Measurements from ENCODE around the gene MVB12B.
"Not testable (repeated sequence)": the region's sequence is repeated elsewhere in the genome, so short reads cannot be mapped to it uniquely, and the experiment has no call there.

The MVB12B gene

DNA sequence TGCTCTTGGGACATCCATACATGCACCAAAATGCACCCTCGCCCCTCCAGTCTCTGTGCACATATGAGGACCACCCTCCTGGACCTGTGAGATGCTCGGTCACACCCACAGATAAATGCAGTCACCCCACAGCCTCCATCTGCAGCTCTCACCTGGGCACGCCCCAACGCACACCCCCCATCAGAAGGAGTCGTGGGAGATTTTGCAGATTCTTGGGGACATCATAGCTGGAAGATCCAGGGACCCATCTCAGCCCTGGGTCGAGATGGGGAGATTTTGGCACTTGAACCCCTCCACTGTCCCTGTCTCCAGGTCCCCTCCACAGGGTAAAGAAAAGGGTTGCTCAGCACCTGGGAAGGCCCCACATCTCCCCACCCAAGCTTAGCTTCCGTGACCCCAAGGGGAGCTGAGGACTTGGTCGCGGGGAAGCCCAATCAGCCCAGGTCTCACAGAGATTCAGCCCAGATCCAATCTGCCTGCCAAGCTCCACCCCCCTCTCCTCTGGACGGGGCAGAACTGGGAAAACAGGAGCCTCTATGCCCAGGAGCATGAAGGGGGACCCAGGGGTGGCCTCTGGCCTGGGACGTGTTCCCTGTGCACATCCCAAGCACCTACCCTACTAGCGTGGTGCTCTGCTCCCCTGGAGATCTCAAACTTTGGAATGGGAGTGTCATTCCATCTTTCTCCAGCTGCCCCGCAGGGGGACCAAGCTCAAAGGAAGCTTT is 197.9 kb downstream of the MVB12B start:
- no peak for DNase-seq

DNA sequence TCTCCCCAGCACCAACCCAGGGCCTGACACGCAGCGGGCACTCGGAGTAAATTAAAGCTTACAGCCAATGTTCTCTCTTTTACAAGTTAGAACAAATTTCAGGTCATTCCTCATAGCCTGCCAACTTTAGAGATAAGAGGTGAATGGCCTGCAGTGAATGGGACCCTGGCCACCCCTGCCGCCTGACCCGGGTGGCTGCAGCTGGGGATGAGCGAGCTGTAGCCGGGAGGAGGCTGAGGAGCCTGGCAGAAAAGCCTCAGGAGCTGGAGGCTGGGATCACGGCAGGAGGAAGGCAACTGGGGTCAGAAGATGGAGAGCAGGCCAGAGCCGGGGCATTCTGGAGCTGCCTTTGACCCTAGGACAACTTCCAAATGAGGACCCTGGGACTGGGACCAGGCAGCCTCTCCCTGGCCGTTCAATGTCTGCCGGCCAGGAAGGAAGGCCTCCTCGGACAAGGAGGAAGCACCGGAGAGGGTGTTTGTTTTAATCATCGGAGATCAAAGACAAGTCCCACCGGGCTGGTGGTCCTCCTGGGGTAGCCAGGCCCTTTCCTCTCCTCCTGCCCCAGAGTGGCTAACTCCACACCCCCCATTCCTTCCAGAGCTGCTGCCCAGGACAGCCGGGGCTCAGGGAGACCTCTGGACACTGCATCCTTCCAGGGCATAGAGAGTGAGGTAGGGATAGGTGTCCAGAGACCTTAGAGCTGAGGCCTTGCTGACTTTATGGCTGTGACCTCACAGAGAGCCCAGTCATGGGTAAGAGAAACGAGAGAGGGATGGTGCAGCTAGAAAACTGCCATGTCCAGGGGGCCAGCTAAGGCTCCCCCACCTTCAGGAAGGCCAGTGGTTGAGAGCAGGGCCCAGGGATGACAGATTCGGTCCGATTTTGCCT is 199.8 kb downstream of the MVB12B start:
- no peak for DNase-seq

DNA sequence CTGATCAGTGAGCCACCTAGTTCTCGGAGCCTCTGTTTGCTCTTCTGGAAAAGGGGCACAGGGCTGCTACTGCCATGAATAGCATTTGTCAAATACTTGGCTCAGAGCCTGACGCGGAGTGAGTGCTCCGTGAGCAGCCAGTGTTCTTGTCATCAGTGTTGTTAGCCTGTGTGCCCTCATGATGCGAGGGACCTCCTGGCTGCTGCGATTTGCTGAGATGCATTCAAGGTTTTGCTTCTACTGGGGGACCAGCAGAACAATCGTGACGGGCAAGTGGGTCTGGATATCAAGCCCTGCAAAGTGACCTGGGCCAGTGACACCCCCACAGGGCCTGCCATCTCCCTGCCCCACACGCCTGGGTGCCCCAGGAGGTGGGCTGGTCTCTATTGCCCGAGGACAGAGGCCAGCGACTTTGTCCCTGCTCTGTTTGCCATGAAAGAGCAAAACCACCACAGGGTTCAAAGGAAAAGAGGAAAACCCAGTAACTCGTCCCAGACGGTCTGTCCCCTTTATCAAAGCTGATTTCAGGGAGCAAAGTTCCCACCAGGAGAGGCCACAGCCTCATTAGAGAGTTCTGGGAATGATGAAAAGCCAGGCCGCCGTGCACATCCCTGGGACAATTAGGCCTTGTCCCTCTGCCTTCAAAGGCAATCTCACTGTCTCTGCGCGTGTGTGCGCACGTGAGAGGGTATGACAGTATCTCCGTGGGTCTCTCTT is 200.6 kb downstream of the MVB12B start:
- no peak for DNase-seq

DNA sequence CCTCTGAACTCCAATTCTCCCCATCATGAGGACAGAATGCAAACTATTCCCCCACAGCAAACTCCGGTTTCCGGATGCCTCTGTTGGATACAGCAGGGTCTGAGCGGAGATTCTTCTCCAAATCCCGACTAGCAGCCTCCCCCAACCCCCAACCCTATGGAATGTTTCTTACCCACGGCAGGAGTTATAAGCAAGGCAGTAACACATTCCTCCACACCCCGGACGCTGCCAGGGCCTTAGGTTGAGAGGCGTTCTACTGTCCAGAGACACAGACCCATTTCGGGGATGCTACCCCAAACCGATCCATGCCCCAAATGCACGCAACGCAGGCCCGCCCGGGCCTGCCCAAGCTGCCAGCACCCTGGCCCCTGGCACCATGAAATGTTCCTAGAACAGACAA is 201.5 kb downstream of the MVB12B start:
- DNase-seq: no peak

DNA sequence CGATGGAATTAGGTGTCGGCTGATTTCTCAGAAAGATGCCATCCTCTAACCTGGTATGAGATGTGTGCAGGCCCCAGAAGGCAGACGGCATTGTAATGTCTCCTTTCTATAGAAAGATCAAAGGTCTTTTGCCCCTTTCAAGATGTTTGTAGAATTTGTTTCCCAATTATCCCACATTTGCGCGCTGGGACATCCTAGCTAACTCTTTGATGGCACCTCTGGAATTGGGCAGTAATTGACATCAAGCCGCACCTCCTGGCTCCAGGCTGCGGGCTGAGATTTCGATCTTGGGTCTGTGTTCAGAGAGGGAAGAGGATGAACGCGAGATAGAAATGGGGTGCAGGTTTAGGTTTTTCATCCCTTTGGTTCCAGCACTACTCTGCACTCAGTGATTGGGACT is 202.3 kb downstream of the MVB12B start:
- no peak for DNase-seq

DNA sequence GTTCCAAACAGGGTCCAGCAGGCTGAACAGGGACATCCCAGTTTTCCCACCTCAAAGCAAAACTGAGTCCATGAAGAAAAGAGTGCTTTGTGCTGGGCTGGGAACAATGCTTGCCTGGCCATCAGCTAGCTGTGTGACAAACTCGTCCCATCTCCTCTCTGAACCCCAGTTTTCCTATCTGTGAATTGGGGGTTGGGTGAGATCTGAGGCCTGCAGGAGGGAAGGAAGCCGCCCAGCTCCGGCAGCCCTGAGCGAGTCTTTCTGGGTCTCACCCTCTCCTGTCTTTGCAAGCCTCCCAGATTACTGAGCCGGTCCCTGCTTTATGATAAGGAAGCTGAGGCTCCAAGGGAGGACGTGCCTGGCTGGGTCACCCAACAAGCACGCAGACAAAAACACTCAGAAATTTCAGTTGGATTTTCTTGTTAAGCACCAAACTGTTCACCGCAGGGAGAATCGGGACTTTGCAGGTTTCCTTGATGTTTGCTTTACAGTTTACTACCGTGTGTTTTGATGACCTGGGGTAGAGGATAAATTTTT is 204.5 kb downstream of the MVB12B start:
- DNase-seq: no peak

DNA sequence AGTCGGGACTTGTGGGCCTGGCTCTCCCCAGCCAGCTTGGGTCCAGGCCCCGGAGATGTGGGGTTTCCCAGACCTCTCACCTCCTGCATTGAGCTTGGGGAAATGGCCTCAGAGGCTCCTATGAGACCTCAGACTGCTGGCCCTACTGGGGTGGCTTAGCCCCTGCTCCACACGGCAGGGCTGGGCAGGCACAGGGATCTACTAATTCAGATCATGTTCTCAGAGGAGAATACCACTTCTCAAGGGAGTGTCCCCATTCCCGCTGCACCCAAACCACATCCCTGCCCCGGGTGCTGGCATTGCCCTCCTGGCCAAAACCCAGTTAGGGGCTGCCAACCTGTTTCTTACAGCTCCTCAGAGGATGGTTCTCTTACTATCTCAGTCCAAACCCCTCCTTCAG is 205.0 kb downstream of the MVB12B start:
- DNase-seq: no peak

DNA sequence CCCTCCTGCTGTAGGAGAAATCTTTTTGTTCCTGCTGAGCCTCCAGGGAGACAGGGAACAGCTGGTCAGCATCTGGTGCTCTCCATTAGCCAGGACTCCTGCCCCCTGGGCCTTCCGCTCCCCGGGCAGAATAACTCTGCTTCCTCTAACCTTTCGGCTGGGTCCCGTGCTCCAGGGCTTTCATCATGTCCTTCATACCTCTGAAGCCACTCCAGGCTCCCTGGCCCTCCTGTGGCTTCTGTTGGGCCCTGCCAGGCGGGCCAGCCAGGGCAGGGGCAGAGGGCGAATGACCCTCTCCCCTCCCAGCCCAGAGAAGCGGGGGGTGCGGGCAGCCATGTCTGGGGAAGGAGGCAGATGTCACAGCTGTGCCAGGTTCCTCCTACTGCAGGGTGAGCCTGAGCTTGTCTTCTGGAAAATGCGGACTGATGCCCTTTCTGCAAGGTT is 205.4 kb downstream of the MVB12B start:
- no peak for DNase-seq

DNA sequence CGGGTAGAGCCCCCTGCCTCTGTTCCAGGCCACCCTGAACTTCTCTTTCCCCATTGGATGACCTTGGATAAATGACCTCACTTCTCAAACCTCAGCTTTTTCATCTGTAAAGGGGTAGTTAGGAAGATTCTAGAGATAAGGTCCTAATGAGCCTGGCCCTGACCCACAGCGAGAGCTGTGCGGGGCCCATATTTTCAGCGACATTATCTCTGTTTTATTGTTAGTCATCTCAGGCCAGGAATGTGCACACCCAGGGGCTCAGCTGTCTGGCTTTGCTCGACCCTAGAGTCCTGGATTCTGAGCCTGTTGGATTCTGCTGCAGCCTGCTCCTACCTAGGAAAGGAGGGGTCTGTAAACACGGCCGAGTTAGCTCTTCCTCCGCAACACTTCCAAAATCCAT is 205.9 kb downstream of the MVB12B start:
- DNase-seq: no peak

DNA sequence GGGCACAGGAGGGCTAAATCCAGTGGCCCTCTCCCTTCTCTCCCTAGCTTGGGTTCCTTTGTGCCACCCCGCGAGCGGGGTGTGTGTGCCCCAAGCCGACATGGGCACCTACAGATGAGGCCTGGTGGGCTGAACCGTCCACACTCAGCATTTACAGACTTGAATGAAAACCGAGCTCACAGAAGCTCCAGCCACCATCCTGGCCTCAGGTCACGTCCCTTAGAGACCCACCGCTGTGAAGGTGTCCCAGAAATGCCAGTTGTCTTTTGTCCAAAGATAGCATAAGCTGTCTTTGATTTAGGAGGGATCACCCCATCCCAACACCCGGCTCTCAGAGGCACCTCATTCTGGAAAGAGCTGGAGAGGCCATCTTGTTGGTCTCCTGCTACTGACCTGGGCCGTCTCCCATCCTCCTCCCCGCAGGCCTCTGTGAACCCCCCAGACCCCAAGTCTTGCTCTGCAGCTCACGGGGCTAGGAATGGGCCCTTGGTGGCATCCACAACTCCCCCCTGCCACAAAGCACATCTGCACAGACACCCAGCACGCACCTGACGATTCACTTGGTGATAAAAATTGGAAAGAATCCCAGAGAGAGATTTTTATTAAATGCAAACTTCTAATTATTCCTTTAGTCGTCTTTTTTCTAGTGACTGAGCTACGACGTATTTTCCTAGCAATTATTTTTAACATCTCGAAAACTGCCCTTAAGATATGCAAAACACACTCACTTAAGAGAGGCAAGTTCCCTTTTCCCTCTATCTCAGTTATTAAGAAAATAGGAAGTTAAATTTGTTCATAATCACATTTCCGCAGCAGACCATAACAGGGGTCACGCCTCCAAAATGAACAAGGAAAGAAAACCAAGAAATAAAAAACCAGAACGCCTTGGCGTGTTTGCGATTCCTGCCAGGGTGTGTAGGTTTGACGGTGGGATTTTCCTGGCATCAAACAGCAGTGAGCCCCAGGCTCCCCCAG is 206.6 kb downstream of the MVB12B start:
- no peak for DNase-seq

DNA sequence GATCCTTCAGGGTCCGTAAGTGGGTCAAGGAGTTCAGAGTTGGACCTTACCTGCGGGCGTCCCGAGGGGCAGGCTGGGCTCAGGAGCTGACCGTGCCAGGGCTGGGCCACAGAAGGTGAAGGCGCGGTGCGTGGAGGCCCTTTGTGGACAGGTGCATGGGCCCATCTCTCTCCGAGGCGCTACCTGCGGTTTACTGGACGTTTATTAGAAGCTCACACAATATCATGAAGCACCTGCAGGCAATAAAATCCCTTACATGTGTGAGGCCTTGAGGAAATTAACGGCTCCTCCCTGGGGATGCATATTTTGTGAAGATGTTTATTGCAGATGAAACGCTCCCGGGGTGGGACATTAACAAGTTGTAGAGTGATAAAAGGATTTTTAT is 207.3 kb downstream of the MVB12B start:
- no peak for DNase-seq

DNA sequence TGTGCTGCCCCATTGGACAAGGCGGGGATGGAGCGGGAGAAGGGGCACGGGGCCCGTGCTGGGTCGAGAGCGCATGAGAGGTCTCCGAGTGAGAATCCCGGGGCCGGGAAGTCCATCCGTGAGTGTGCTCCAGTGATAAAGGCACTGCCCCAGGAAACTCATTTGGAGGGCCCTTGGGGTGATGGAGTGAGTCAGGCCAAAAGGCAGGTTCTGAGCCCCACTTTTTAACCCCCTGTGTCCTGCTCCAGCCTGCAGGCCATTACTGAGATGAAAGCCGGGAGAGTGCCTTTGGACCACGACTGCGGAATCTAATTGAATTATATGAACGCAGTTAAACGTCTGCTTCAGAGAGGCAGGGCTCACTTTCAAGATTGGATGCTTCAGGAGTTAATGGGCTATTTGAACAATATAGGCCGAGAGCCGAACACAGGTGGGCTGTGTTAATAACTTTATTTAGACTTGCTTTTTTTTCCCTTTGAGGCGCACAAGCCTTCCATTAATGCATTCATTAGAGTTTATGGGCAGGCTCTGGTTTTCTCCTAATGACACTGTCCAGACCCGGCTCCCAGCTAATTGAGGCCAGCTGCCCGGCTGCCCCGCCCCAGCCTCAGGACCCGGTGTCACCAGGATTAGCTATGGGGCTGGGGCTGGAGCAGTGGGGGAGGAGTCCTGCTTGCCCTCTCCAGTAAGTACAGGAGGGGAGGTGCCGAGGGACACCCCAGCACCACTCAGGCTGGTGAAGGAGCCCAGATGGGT is 208.0 kb downstream of the MVB12B start:
- no peak for DNase-seq

DNA sequence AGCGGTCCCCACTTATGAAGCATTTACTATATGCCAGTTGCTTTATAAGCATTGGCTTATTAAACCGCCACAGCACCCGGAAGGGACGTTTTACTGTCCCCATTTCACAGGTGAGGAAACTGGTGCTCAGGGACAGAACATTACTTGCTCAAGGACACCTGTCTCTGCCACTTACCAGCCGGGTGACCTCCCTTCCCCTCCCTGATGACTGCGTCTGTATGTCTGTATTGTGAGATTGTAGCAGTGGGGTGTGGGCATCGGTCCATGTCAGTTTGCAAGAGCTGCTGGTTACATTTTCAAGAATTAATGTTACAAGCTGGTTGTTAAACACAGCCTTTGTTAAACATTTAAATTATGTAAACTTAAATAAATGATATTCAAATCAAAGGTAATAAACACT is 209.5 kb downstream of the MVB12B start:
- DNase-seq: no peak

DNA sequence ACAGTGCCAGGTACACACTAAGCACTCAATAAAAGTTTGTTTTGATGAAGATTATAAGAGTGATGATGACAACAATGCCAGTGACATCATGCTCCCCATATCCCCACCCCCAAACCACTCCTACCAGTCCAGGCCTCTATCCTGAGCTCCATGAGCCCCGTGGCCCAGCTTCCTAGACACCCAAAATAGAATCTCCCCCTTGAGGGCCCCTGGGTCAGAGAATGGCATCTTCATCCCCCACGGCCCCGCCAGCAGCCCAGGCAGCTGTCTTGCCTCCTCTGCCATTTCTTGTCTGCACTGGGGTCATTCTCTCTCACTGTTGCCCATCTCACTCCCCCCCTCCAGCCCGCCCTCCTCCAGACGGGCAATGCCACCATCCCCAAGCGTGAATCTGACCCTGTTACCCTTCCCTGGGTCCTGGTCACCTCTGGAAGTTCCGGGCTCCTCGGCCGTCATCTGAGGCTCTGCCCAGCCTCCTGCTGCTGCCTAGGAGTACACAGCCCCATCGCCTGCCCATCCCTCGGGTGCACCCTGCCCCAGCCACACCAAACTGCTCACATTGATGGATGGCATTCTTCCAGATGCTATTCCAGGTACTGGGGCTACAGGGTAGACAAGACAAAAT is 210.3 kb downstream of the MVB12B start:
- no peak for DNase-seq

DNA sequence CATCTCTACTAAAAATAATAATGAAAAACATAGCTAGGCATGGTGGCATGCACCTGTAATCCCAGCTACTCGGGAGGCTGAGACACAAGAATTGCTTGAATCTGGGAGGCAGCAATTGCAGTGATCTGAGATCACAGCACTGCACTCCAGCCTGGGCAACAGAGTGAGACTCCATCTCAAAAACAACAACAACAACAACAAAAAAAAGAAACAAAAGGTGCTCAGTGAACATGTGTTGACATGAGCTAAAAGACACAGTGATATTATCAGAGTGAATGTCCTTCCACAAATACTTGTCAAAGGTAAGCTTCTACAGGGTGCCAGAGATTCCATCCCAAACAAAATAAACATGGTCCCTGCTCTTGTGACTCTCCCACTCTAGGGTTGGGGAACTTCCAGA is 211.9 kb downstream of the MVB12B start:
- DNase-seq: no peak

DNA sequence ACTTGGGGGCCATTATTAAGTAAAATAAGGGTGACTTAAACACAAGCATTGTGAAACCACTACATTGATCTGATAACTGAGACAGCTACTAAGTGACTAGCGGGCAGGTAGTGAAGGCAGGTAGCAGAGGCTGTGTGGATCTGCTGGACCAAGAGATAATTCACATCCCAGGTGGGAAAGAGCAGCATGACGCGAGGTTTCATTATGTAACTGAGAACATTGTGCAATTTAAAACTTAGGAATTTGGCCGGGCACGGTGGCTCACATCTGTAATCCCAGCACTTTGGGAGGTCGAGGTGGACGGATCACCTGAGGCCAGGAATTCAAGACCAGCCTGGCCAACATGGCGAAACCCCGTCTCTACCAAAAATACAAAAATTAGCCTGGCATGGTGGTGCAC is 213.8 kb downstream of the MVB12B start:
- not testable (repeated sequence) for DNase-seq

DNA sequence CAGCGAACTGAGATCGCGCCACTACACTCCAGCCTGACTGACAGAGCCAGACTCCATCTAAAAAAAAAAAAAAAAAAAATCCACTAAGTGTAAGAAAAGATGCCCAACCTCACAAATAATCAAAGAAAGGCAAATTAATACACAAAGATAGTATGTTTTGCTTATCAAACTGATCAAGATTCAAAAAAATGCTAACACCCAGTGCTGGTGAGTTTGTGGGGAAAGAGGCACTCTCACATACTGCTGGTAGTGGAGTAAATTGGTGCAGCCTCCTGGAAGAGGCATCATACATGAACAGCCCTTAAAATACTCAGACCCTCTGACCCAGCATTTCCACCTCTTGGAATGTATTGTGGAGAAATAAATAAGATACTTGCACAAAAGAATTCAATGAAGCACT is 216.9 kb downstream of the MVB12B start:
- no peak for DNase-seq

DNA sequence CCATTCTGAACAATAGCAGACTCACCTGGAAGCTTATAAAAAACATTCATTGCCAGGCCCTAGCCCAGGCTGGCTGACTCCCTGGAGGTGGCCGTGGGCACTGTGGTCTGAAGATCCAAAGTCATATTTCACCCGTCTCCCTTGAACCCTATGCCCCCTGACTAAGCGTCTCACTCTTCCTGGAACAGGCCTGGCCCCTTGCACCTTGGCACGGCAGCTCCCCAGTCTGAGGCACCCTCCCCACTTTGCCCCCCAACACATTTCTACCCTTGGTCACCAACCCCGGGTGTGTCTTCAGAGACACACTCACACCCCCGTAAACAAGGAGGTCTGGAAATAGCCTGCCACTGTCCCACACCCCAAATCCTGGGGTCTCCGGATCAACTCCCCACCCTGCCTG is 218.5 kb downstream of the MVB12B start:
- no peak for DNase-seq

DNA sequence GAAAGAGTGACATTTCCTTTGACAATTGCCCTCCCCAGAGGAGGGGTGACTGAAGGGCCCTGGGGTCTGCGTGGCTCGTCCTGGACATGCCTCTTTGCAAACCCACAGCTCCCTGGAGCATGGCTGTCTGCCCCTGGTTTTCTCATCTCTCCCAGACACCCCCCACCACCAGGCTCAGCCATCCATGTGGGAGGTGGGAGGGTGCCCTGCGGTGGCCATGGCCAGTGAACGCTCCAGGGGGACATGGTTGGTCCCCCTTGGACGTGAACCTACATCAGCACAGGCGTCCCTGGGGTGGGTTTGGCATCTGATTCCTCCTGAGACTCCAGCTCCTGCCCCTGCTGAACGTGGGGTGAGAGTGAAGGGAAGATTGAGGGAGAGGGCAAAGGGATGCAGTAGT is 219.4 kb downstream of the MVB12B start:
- DNase-seq: no peak

DNA sequence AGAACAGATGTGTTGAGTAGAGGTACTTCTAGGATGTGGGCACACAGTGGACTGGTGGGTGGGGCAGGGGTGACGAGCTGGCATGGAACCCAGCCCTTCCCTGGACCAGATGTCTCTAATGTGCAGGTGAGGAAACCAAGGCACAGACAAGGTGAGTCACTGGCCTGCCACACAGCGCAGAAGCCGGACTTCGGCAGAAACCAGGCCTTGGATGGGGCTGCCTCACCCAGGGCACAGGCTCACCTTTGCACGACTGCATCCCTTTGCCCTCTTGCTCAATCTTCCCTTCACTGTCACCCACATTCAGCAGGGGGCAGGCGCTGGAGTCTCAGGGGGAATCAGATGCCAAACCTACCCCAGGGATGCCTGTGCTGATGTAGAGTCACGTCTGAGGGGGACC is 221.7 kb downstream of the MVB12B start:
- DNase-seq: no peak
